DOHH2 (cell line): ENCODE data around the gene CLN6.

Experiments used
- H3F3A ChIP-seq: fragments of 200-600 bp; sonication (generic), shearing (Covaris generic); 2 replicates; pipeline ENCODE4 v1.6.0; 2016; ENCODE audit warnings: antibody characterized with exemption, mild to moderate bottlenecking; ENCODE audit not compliant: control insufficient read depth, insufficient read depth
- H3K27ac ChIP-seq: fragments of 200-600 bp; sonication (generic); 2 replicates; pipeline ENCODE4 v1.5.1; 2014; ENCODE audit warnings: low read depth, mild to moderate bottlenecking, low read length, moderate library complexity
- H3K27me3 ChIP-seq: fragments of 200-600 bp; sonication (generic); 2 replicates; pipeline ENCODE4 v1.6.1; 2014; ENCODE audit warnings: mild to moderate bottlenecking, low read length, mixed read lengths; ENCODE audit not compliant: control insufficient read depth
- H3K36me3 ChIP-seq: fragments of 200-600 bp; sonication (generic); 2 replicates; pipeline ENCODE4 v1.6.1; 2014; ENCODE audit warnings: mild to moderate bottlenecking, low read length, moderate library complexity, mixed read lengths; ENCODE audit not compliant: control insufficient read depth
- H3K4me1 ChIP-seq: fragments of 200-600 bp; sonication (generic); 2 replicates; pipeline ENCODE4 v1.6.1; 2014; ENCODE audit warnings: mild to moderate bottlenecking, low read length, mixed read lengths; ENCODE audit not compliant: control insufficient read depth
- H3K4me2 ChIP-seq: fragments of 200-600 bp; sonication (generic); 2 replicates; pipeline ENCODE4 v1.6.0; 2014; ENCODE audit warnings: mild to moderate bottlenecking, low read length, moderate library complexity
- H3K4me3 ChIP-seq: fragments of 200-600 bp; sonication (generic); 2 replicates; pipeline ENCODE4 v1.5.1; 2014; ENCODE audit warnings: mild to moderate bottlenecking, low read length, mixed read lengths
- H3K79me2 ChIP-seq: fragments of 200-600 bp; sonication (generic); 2 replicates; pipeline ENCODE4 v1.6.1; 2014; ENCODE audit warnings: mild to moderate bottlenecking, low read length, mixed read lengths; ENCODE audit not compliant: control insufficient read depth
- H3K9me2 ChIP-seq: fragments of 200-600 bp; sonication (generic); replicated peaks from 2 replicates; pipeline ENCODE4 v1.6.1; 2014; ENCODE audit warnings: mild to moderate bottlenecking, low read length, mixed read lengths; ENCODE audit not compliant: control insufficient read depth
- H3K9me3 ChIP-seq: fragments of 200-600 bp; sonication (generic); 2 replicates; pipeline ENCODE4 v1.6.1; 2014; ENCODE audit warnings: antibody characterized with exemption, low read length, mixed read lengths; ENCODE audit not compliant: control insufficient read depth, insufficient read depth
- H4K20me1 ChIP-seq: fragments of 200-600 bp; sonication (generic); 2 replicates; pipeline ENCODE4 v1.6.0; 2014; ENCODE audit warnings: low read depth, mild to moderate bottlenecking, antibody characterized with exemption, low read length, moderate library complexity; ENCODE audit not compliant: control insufficient read depth, insufficient read depth
- EZH2phosphoT487 ChIP-seq: fragments of 200-600 bp; sonication (generic); IDR thresholded peaks from 2 replicates; pipeline ENCODE4 v1.6.1; 2017; ENCODE audit warnings: borderline replicate concordance, mild to moderate bottlenecking, antibody characterized with exemption, low read length, moderate library complexity, mixed read lengths
- TF ChIP-seq, protein P1 (sequence below): fragments of 200-600 bp; sonication (generic); IDR thresholded peaks from one replicate; pipeline ENCODE4 v1.5.1; 2014; ENCODE audit warnings: antibody characterized with exemption, mild to moderate bottlenecking, low read depth, low read length; ENCODE audit not compliant: poor library complexity, severe bottlenecking

CLN6 gene

DNA sequence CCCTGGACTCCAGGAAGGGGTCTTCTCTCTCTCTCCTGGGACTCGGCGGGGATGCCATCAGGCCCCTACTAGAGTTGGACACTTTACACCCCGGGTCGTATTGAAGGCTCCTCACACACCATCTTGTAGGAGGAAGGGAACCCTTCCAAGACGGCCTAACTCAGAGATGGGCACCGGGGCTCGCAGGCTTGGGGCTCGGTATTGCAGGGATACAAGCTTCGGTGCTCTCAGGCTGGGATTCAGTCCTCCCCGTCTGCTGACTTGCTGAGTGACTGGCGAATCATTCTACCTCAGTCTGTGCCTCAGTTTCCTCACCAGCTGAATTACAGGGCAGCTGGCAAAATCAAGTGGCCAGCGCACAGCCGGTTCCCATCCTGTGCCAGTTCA, 24.0 kb downstream of the CLN6 start:
- Histone ChIP-seq H3K9me3 (no peaks in the 10 kb centered on the region), H3K9me2 (no peaks in the 10 kb centered on the region), H3K4me1 (peaks cover 18% of the 10 kb centered on the region), H3F3A (no peaks in the 10 kb centered on the region), H3K79me2 (no peaks in the 10 kb centered on the region), H3K27ac (no peak overlapping the region), H3K27me3 (no peaks in the 10 kb centered on the region), H3K36me3 (peaks cover 10% of the 10 kb centered on the region), H4K20me1 (peaks cover 2% of the 10 kb centered on the region; the same call in 1 of the 2 replicates), H3K4me3 (no peak overlapping the region), H3K4me2 (no peak overlapping the region)
- no peak for TF ChIP-seq EZH2phosphoT487
- TF ChIP-seq, protein P1, sequence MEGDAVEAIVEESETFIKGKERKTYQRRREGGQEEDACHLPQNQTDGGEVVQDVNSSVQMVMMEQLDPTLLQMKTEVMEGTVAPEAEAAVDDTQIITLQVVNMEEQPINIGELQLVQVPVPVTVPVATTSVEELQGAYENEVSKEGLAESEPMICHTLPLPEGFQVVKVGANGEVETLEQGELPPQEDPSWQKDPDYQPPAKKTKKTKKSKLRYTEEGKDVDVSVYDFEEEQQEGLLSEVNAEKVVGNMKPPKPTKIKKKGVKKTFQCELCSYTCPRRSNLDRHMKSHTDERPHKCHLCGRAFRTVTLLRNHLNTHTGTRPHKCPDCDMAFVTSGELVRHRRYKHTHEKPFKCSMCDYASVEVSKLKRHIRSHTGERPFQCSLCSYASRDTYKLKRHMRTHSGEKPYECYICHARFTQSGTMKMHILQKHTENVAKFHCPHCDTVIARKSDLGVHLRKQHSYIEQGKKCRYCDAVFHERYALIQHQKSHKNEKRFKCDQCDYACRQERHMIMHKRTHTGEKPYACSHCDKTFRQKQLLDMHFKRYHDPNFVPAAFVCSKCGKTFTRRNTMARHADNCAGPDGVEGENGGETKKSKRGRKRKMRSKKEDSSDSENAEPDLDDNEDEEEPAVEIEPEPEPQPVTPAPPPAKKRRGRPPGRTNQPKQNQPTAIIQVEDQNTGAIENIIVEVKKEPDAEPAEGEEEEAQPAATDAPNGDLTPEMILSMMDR: no peak

DNA sequence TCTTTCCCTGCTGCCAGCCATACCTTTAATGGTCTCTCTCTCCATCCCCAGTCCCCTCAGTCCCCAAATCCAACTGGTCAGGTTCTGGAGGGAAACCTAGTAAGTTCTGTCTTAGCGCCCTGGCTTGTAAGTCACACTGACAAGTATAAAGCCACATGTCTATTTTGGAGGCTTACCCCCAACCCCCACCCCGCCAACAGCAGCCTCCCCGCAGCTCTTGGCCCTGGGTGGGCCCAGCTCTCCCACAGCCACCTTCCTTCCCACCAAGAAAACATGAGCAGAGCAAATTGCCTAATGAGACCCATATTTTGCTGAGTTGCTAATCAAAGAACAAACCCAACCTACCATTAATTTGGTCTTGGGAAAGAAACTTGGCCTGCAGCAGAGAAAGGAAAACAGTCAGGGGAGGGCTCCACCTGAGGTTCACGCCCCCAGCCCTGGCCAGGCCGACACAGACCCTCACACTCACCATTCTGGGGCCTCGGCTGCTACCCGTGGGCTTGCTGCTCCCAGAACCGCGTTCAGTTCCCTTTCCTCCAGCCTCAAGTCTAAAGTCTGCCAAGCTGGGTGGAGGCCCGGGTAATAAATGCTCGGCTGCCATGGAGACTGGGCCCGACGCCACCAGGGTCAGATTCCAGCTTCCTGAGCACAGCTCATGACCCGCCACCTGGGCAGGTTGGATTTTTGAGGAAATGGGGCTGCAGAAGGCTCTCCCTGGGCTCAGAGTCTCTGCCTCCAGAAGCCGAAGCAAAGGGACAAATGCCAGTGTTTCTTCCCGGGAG, 24.6 kb downstream of the CLN6 start, which contains the start of gene CALML4:
TSS of gene CALML4 (minus strand) at position 557 of the 782 bp plus-strand sequence. CDS start at position 472, 85 bp downstream.
- H3F3A ChIP-seq: no peaks in the 10 kb centered on the region
- H3K9me2 ChIP-seq: no peaks in the 10 kb centered on the region
- H3K27ac ChIP-seq: no peak within 1 kb of the TSS
- H3K27me3 ChIP-seq: no peaks in the 10 kb centered on the region
- no peaks in the 10 kb centered on the region for H3K79me2 ChIP-seq
- H3K4me1 ChIP-seq: peaks cover 12% of the 10 kb centered on the region
- TF ChIP-seq EZH2phosphoT487: no peak
- TF ChIP-seq, protein P1: no peak
- peaks cover 8% of the 10 kb centered on the region for H3K36me3 ChIP-seq
- no peak within 1 kb of the TSS for H3K4me3 ChIP-seq
- H3K4me2 ChIP-seq: no peak within 1 kb of the TSS
- peaks cover 2% of the 10 kb centered on the region; the same call in 1 of the 2 replicates for H4K20me1 ChIP-seq
- H3K9me3 ChIP-seq: no peaks in the 10 kb centered on the region

- TF ChIP-seq, protein P1: no peak
- TF ChIP-seq EZH2phosphoT487: no peak
- Histone ChIP-seq H3K9me3 (no peaks in the 10 kb centered on the region), H3K79me2 (no peaks in the 10 kb centered on the region), H3K27ac (no peak overlapping the region), H3K9me2 (no peaks in the 10 kb centered on the region), H3K4me1 (peaks cover 6% of the 10 kb centered on the region), H3K27me3 (no peaks in the 10 kb centered on the region), H3K4me3 (no peak overlapping the region), H3K36me3 (peaks cover 2% of the 10 kb centered on the region), H3K4me2 (no peak overlapping the region), H3F3A (no peaks in the 10 kb centered on the region), H4K20me1 (no peaks in the 10 kb centered on the region; the same call in 1 of the 2 replicates)
These were observed 25.2 kb downstream of the CLN6 start for GRCh38 chr15:68204361-68204760.
